Upper lobe of left lung (tissue), 6 donors: Measurements from ENCODE around the gene VAPA. TPM values are rescaled to one million over a fixed set of nuclear protein-coding genes. Genes with fewer than 3 reads are reported as not detected.
A peak's percentile ranks its signal among the peaks of the same experiment; 100 is the strongest.

Experiments used
- ATAC-seq, 2 donors: fragments of 200-7000 bp; cut with Tn5 transposase; one replicate each; pipeline ENCODE4 v1.9.1; 2022; ENCODE audit warnings: mild to moderate bottlenecking in 2 of 2, moderate library complexity in 2 of 2; ENCODE audit not compliant: low FRiP score in 2 of 2
- DNase-seq, 2 donors: peaks; one replicate each; pipeline ENCODE4 v3.0.0-alpha.2; 2019 to 2020
- H3K27ac ChIP-seq, 4 donors: fragments of 200-600 bp; sonication (generic); one replicate each; pipeline ENCODE4 v1.5.1; 2016 to 2019
- H3K27me3 ChIP-seq, 4 donors: fragments of 200-600 bp; sonication (generic); one replicate each; pipeline ENCODE4 v1.5.1; 2017 to 2019
- H3K36me3 ChIP-seq, 4 donors: fragments of 200-600 bp; sonication (generic); one replicate each; pipeline ENCODE4 v1.5.1; 2016 to 2019
- H3K4me1 ChIP-seq, 4 donors: fragments of 200-600 bp; sonication (generic); one replicate each; pipeline ENCODE4 v1.5.1; 2018 to 2019
- H3K4me3 ChIP-seq, 4 donors: fragments of 200-600 bp; sonication (generic); one replicate each; pipeline ENCODE4 v1.5.1; 2017 to 2019; ENCODE audit warnings: mild to moderate bottlenecking in 2 of 4, moderate library complexity in 1 of 4
- H3K9me3 ChIP-seq, 4 donors: fragments of 200-600 bp; sonication (generic); one replicate each; pipeline ENCODE4 v1.5.1; 2018 to 2019
- CTCF ChIP-seq, 6 experiments: fragments of 450-650 bp in 4 of 6; fragments of 200-600 bp in 2 of 6; sonication (generic) in 2 of 6; IDR thresholded peaks; one replicate each; pipeline ENCODE4 v1.5.1; 2016 to 2019; ENCODE audit warnings: antibody characterized with exemption in 6 of 6
- EP300 ChIP-seq, 4 donors: sonication (generic); formaldehyde crosslinking; IDR thresholded peaks; one replicate each; pipeline ENCODE4 v1.5.1; 2017; ENCODE audit warnings: antibody characterized with exemption in 4 of 4, control low read depth in 2 of 4
- POLR2A ChIP-seq, 4 donors: fragments of 450-650 bp; IDR thresholded peaks; one replicate each; pipeline ENCODE4 v1.5.1; 2016 to 2017; ENCODE audit warnings: antibody characterized with exemption in 4 of 4, mild to moderate bottlenecking in 2 of 4
- POLR2AphosphoS5 ChIP-seq, 2 donors: sonication (generic); formaldehyde crosslinking; IDR thresholded peaks; one replicate each; pipeline ENCODE4 v1.5.1; 2017; ENCODE audit warnings: antibody characterized with exemption in 2 of 2
- WGBS, 2 donors: methylation state at CpG; one replicate each; pipeline ENCODE4 v1.1.5; 2017 to 2018; 5-methylcytosine and 5-hydroxymethylcytosine counted together
- total RNA-seq, 6 donors: library from RNA; depleted of rRNA in 4 of 6; stranded (reverse); fragments of >200 nt in 4 of 6; gene quantifications; one replicate each; pipeline versions ENCODE4 v1.1.0 to v1.2.1, GENCODE V29; 2016 to 2021
- donor health status: DM: no; HTN: no; CAD: no; lungs with moderate emphysema.
- donor health status: DM: no; HTN: yes; CAD: no; lungs with severe emphysema.

The VAPA gene
- total RNA-seq, 6 donors from 2014 or later: 233 to 566 (median 285) TPM

GRCh38 chr18:9959564-9959963 is 45.7 kb downstream of the VAPA start:
- no peaks in the 10 kb centered on the region for H3K9me3 ChIP-seq
- no peak overlapping the region for H3K4me3 ChIP-seq
- H3K36me3 ChIP-seq: peaks cover 2 to 16% (median 7%) of the 10 kb centered on the region in 4 donors
- H3K4me1 ChIP-seq: peaks cover 0 to 10% (median 3%) of the 10 kb centered on the region in 4 donors
- ATAC-seq (no peak), DNase-seq (no peak)
- H3K27me3 ChIP-seq: no peaks in the 10 kb centered on the region
- H3K27ac ChIP-seq: no peak overlapping the region
- 81 to 87% methylated on average over 1 of the region's 1 CpG for WGBS, 2 donors
- TF ChIP-seq CTCF (IDR thresholded peaks at IDR 0.05) (no peak), EP300 (IDR thresholded peaks at IDR 0.05) (no peak), POLR2A (IDR thresholded peaks at IDR 0.05) (no peak), POLR2AphosphoS5 (IDR thresholded peaks at IDR 0.05) (no peak)

- H3K36me3 ChIP-seq: peaks cover 0 to 8% (median 4%) of the 10 kb centered on the region in 4 donors
- no peaks in the 10 kb centered on the region for H3K9me3 ChIP-seq
- no peak overlapping the region for H3K27ac ChIP-seq
- ATAC-seq (no peak), DNase-seq (no peak)
- no peak overlapping the region for H3K4me3 ChIP-seq
- no peak for TF ChIP-seq CTCF (IDR thresholded peaks at IDR 0.05)
- TF ChIP-seq EP300 (IDR thresholded peaks at IDR 0.05): no peak
- no peak for TF ChIP-seq POLR2AphosphoS5 (IDR thresholded peaks at IDR 0.05)
- no peak for TF ChIP-seq POLR2A (IDR thresholded peaks at IDR 0.05)
- peaks cover 0 to 12% (median 3%) of the 10 kb centered on the region in 4 donors for H3K4me1 ChIP-seq
- WGBS, 2 donors: 51 to 60% methylated on average over 7 of the region's 7 CpGs
- H3K27me3 ChIP-seq: no peaks in the 10 kb centered on the region
Observed at GRCh38 chr18:9960258-9960904, 46.6 kb downstream of the VAPA start.

GRCh38 chr18:9961041-9961440 is 47.2 kb downstream of the VAPA start:
- WGBS, 2 donors: 28 to 41% methylated on average over 3 of the region's 3 CpGs
- H3K9me3 ChIP-seq: no peaks in the 10 kb centered on the region
- H3K4me1 ChIP-seq: peaks cover 3 to 19% (median 8%) of the 10 kb centered on the region in 4 donors
- TF ChIP-seq POLR2AphosphoS5 (IDR thresholded peaks at IDR 0.05) (no peak), EP300 (IDR thresholded peaks at IDR 0.05) (no peak)
- ATAC-seq (peak; percentile 27 to 53), DNase-seq (no peak)
- peaks cover 0 to 2% (median 0%) of the 10 kb centered on the region in 4 donors for H3K36me3 ChIP-seq
- H3K27me3 ChIP-seq: no peaks in the 10 kb centered on the region
- no peak overlapping the region for H3K4me3 ChIP-seq
- H3K27ac ChIP-seq: no peak overlapping the region

- H3K27ac ChIP-seq: no peak overlapping the region
- WGBS, 2 donors: 77 to 88% methylated on average over 9 of the region's 9 CpGs
- peaks cover 8 to 27% (median 12%) of the 10 kb centered on the region in 4 donors for H3K4me1 ChIP-seq
- H3K4me3 ChIP-seq: no peak overlapping the region
- peak in 1 of 6 experiments; percentile 8 for TF ChIP-seq CTCF (IDR thresholded peaks at IDR 0.05)
- TF ChIP-seq EP300 (IDR thresholded peaks at IDR 0.05): no peak
- no peak for TF ChIP-seq POLR2A (IDR thresholded peaks at IDR 0.05)
- no peak for TF ChIP-seq POLR2AphosphoS5 (IDR thresholded peaks at IDR 0.05)
- H3K27me3 ChIP-seq: no peaks in the 10 kb centered on the region
- no peaks in the 10 kb centered on the region for H3K36me3 ChIP-seq
- ATAC-seq (peak in 1 of 2 donors; percentile 38), DNase-seq (no peak)
- no peaks in the 10 kb centered on the region for H3K9me3 ChIP-seq
Observed at GRCh38 chr18:9965711-9966624, 52.2 kb downstream of the VAPA start.
